AG09309 (cell line): ENCODE results near the gene COPS6.

Experiments used
- DNase-seq: peaks from one replicate; pipeline ENCODE4 v3.0.0-alpha.2; 2010; ENCODE audit warnings: low read depth
- H3K4me3 ChIP-seq: 2 replicates; pipeline ENCODE4 v1.5.1; 2011; ENCODE audit warnings: mild to moderate bottlenecking, low read depth, low read length, moderate library complexity; ENCODE audit not compliant: control insufficient read depth
- CTCF ChIP-seq: IDR thresholded peaks from 2 replicates; pipeline ENCODE4 v1.5.1; 2011; ENCODE audit warnings: mild to moderate bottlenecking, low read depth, low read length, inconsistent platforms; ENCODE audit not compliant: insufficient read depth, control insufficient read depth; ENCODE audit errors: missing control alignments

The COPS6 gene

DNA sequence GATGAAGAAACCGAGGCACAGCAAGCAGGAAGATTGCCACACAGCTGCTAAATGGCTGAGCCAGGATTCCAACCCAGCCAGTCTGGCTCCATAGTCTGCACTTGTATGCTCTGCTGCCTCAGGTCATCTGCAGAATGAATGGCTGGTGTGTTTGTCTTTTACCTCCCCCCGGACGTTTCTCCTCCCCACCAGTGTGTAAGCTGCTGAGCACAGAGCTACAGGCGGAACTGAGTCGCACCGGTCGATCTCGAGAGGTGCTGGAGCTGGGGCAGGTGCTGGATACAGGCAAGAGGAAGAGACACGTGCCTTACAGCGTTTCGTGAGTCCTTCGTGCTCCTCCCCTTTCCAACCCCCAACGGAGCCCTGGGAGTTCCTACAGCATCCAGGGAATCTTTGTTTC, 33.3 kb downstream of the COPS6 start:
- no peak overlapping the region for H3K4me3 ChIP-seq
- no peak for TF ChIP-seq CTCF
- DNase-seq, result no peak

GRCh38 chr7:100122568-100122967, 33.8 kb downstream of the COPS6 start:
- no peak for TF ChIP-seq CTCF
- DNase-seq, result no peak
- no peak overlapping the region for H3K4me3 ChIP-seq

DNA sequence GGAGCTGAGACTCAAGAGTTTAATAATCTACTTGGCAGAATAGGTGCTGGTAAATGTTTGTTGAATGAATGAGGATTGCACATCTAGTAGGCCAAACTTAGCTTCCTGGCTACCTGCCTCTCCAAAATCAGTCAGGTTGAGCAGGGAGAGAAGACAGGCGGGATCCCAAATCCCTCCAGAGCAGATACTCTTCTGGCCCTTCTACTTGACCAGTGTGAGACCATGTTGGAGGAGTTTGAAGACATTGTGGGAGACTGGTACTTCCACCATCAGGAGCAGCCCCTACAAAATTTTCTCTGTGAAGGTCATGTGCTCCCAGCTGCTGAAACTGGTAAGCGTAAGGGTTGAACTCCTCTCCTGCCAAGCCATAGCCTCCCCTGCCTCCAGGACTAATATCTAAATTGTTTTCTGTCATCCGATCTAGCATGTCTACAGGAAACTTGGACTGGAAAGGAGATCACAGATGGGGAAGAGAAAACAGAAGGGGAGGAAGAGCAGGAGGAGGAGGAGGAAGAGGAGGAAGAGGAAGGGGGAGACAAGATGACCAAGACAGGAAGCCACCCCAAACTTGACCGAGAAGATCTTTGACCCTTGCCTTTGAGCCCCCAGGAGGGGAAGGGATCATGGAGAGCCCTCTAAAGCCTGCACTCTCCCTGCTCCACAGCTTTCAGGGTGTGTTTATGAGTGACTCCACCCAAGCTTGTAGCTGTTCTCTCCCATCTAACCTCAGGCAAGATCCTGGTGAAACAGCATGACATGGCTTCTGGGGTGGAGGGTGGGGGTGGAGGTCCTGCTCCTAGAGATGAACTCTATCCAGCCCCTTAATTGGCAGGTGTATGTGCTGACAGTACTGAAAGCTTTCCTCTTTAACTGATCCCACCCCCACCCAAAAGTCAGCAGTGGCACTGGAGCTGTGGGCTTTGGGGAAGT, 35.8 kb downstream of the COPS6 start:
- H3K4me3 ChIP-seq, result no peak overlapping the region
- DNase-seq, result no peak
- no peak for TF ChIP-seq CTCF

DNA sequence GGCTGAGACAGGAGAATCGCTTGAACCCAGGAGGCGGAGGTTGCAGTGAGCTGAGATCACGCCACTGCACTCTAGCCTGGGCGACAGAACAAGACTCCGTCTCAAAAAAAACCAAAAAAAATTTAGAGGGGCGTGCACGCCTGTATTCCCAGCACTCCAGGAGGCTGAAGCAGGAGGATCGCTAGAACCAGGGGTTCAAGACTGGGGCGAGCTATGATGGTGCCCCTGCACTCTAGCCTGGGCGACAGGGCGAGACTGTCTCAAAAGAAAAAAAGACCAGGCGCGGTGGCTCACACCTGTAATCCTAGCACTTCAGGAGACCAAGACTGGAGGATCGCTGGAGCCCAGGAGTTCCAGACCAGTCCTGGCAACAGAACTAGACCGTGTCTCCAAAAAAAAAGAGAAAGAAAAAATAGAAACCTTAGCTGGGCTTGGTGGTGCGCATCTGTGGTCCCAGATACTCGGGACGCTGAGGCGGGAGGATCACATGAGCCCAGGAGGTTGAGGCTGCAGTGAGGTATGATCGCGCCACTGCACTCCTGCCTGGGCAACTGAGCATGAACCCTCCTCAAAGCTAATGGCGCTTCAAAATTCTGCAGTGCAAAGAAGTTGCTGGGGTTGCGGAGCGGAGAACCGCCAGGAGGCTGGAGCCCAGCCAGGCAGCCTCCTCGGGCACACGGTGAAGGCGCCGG, 37.6 kb downstream of the COPS6 start:
- no peak for TF ChIP-seq CTCF
- DNase-seq, result no peak
- H3K4me3 ChIP-seq, result peak overlapping the region; percentile 91

DNA sequence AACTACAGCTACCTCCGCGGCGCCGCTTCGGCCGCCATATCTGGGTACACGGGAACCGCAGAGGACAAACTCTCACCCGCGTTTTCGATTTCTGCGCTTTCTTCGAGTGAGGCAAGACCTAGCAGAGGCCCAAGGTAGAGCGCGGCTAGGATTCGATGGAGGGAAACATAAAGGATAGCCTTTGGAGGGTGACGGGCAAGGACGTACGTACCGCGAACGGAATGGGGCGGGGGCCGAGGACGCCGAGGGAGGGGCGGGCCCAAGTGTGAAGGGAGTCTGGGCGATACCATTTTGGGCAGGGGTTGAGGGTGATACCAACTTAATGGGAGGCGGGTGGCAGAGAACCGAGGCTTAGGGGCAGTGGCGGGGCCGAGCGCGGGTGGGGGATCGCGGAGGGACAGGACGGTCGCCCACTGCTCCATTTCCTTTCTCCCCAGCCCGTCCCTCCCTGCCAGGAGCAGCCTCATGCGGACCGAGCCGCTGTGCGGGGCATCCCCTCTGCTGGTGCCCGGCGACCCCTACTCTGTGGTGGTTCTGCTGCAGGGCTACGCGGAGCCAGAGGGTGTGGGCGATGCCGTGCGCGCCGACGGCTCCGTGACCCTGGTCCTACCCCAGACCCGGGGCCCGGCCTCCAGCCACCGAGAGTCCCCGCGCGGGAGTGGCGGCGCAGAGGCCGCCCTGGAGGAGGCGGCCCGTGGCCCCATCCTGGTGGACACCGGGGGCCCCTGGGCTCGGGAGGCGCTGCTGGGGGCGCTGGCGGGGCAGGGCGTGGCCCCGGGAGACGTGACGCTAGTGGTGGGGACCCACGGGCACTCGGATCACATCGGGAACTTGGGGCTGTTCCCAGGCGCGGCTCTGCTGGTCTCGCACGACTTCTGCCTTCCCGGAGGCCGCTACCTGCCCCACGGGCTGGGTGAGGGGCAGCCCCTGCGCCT, 38.4 kb downstream of the COPS6 start, which contains the start of gene MBLAC1:
Gene MBLAC1, plus strand, starts transcription at position 37 of the 935 bp plus-strand sequence. Its CDS starts 429 bp downstream, at position 466.
- DNase-seq, result peak; percentile 79
- H3K4me3 ChIP-seq, result peak within 1 kb of the TSS; percentile 91
- no peak for TF ChIP-seq CTCF
